Activated B cell treated with CpG ODN at 0.5 μM for 24 hours (primary cell): ENCODE results near the gene RASGRP2. TPM values are rescaled to one million over a fixed set of nuclear protein-coding genes. Genes with fewer than 3 reads are reported as not detected.

ENCODE experiments used
- ATAC-seq: fragments of 200-7000 bp; cut with Tn5 transposase; one replicate; pipeline ENCODE4 v1.10.0; 2021; ENCODE audit warnings: low read depth, mild to moderate bottlenecking, moderate library complexity
- CTCF ChIA-PET: fragments of 350-600 bp; sonication (Branson Sonifier 250); formaldehyde crosslinking; loops from one replicate; lab custom pipeline; 2021; ENCODE audit warnings: antibody characterized with exemption; lab: Charles Lee
- POLR2A ChIA-PET: fragments of 350-600 bp; sonication (Branson Sonifier 250); formaldehyde crosslinking; loops from one replicate; lab custom pipeline; 2021; ENCODE audit warnings: antibody characterized with exemption; lab: Charles Lee
- DNase-seq: peaks from one replicate; pipeline ENCODE4 v3.0.0; 2022
- H3K27ac Mint-ChIP-seq: one replicate; pipeline ENCODE4 v1.8.0; 2020; ENCODE audit warnings: mixed read lengths
- H3K27me3 Mint-ChIP-seq: one replicate; pipeline ENCODE4 v1.8.0; 2021; ENCODE audit warnings: mixed read lengths
- H3K36me3 Mint-ChIP-seq: one replicate; pipeline ENCODE4 v1.8.0; 2021; ENCODE audit warnings: low read depth, mixed read lengths
- H3K4me1 Mint-ChIP-seq: one replicate; pipeline ENCODE4 v1.8.0; 2021; ENCODE audit warnings: mixed read lengths
- H3K4me3 Mint-ChIP-seq: one replicate; pipeline ENCODE4 v1.8.0; 2020; ENCODE audit warnings: mild to moderate bottlenecking, mixed read lengths
- H3K9me3 Mint-ChIP-seq: one replicate; pipeline ENCODE4 v1.8.0; 2020; ENCODE audit warnings: mixed read lengths
- CTCF ChIP-seq: fragments of 200-600 bp; IDR thresholded peaks from one replicate; pipeline ENCODE4 v1.8.0; 2022; ENCODE audit warnings: antibody characterized with exemption, mild to moderate bottlenecking
- intact Hi-C: fragments of 100-400 bp; cut with micrococcal nuclease; formaldehyde crosslinking; loops from one replicate; pipeline ENCODE4 v1.15.1; 2024
- total RNA-seq: library from RNA; stranded (reverse); gene quantifications from 2 replicates; pipeline ENCODE4 v1.2.3, GENCODE V29; 2022

The RASGRP2 gene
- total RNA-seq, 1 donor from 2014 or later, result 177 TPM

GRCh38 chr11:64784813-64785581 is 41.1 kb upstream of the RASGRP2 start:
- no peaks in the 10 kb centered on the region for H3K27me3 Mint-ChIP-seq
- DNase-seq (no peak), ATAC-seq (no peak)
- no peak for TF ChIP-seq CTCF
- H3K36me3 Mint-ChIP-seq, result peaks cover 16% of the 10 kb centered on the region
- ChIA-PET CTCF (interaction anchor here (0.6 to 5.3 kb wide), 7 partner anchors 17 to 465 kb away, joined by 3 to 29 read pairs (median 4); partner anchors contain the start of genes CDC42BPG and MAP4K2), POLR2A (interaction anchor here (0.6 to 6.2 kb wide), 7 partner anchors 9 to 94 kb away, joined by 3 to 63 read pairs (median 5); partner anchors contain the start of gene RASGRP2)
- H3K9me3 Mint-ChIP-seq, result no peaks in the 10 kb centered on the region
- peaks cover 38% of the 10 kb centered on the region for H3K4me1 Mint-ChIP-seq
- intact Hi-C loops, result loop anchor here (5.0 kb wide), 1 partner anchor 227 kb away; the partner anchor contains the start of gene ARL2
- H3K27ac Mint-ChIP-seq, result no peak overlapping the region
- no peak overlapping the region for H3K4me3 Mint-ChIP-seq

- Mint-ChIP-seq H3K9me3 (no peaks in the 10 kb centered on the region), H3K27ac (peak within 1 kb of the TSS; percentile 99), H3K27me3 (no peaks in the 10 kb centered on the region), H3K4me1 (peaks cover 75% of the 10 kb centered on the region), H3K4me3 (peak within 1 kb of the TSS; percentile 90), H3K36me3 (peaks cover 41% of the 10 kb centered on the region)
- intact Hi-C loops, result loop anchor here (1.0 to 10.0 kb wide), 9 partner anchors 24 to 534 kb away; partner anchors contain the start of genes ATG2A, EHD1, FKBP2 and MEN1
- ChIA-PET CTCF (interaction anchor here (0.9 to 1.4 kb wide), 5 partner anchors 21 to 90 kb away, joined by 3 to 4 read pairs (median 3); partner anchors contain the start of gene CDC42BPG), POLR2A (interaction anchor here (0.5 to 6.5 kb wide), 60 partner anchors 8 to 1989 kb away, joined by 3 to 197 read pairs (median 5); partner anchors contain the start of genes ARL2, CAPN1, CCDC88B and CDC42BPG)
- ATAC-seq, result peak; percentile 81
- peak; percentile 91 for DNase-seq
- no peak for TF ChIP-seq CTCF
These were observed 34.7 kb upstream of the RASGRP2 start, which contains the start of gene SF1 for GRCh38 chr11:64778473-64779298. Gene SF1 (minus strand): TSS chr11:64778542. CDS start chr11:64778392, 150 bp downstream.

GRCh38 chr11:64778223-64778472 is 34.2 kb upstream of the RASGRP2 start:
- Mint-ChIP-seq H3K4me3 (peak overlapping the region; percentile 88), H3K4me1 (peaks cover 79% of the 10 kb centered on the region), H3K27ac (peak overlapping the region; percentile 99), H3K27me3 (no peaks in the 10 kb centered on the region), H3K36me3 (peaks cover 46% of the 10 kb centered on the region), H3K9me3 (no peaks in the 10 kb centered on the region)
- ATAC-seq (peak; percentile 1), DNase-seq (no peak)
- intact Hi-C loops, result loop anchor here (1.0 to 10.0 kb wide), 9 partner anchors 24 to 533 kb away; partner anchors contain the start of genes ATG2A, EHD1, FKBP2 and MEN1
- no peak for TF ChIP-seq CTCF
- CTCF ChIA-PET, result interaction anchor here (0.9 to 1.4 kb wide), 4 partner anchors 21 to 89 kb away, joined by 3 to 4 read pairs (median 4); partner anchors contain the start of gene CDC42BPG
- POLR2A ChIA-PET, result interaction anchor here (0.6 to 6.5 kb wide), 35 partner anchors 10 to 1988 kb away, joined by 3 to 197 read pairs (median 7); partner anchors contain the start of genes ARL2, CFL1, DPF2 and EHD1

GRCh38 chr11:64777449-64778222 is 33.7 kb upstream of the RASGRP2 start:
- Mint-ChIP-seq H3K4me3 (peak overlapping the region; percentile 90), H3K27ac (peak overlapping the region; percentile 87), H3K9me3 (no peaks in the 10 kb centered on the region), H3K4me1 (peaks cover 79% of the 10 kb centered on the region), H3K36me3 (peaks cover 51% of the 10 kb centered on the region), H3K27me3 (no peaks in the 10 kb centered on the region)
- ATAC-seq, result peak; percentile 2
- ChIA-PET POLR2A (interaction anchor here (0.6 to 6.5 kb wide), 14 partner anchors 11 to 557 kb away, joined by 3 to 197 read pairs (median 6); partner anchors contain the start of genes MAP4K2, PRDX5, RASGRP2 and TRMT112), CTCF (interaction anchor here (0.6 to 2.2 kb wide), 3 partner anchors 14 to 778 kb away, joined by 4 to 11 read pairs (median 7); no protein-coding TSS in a partner anchor)
- peak; percentile 79 for DNase-seq
- TF ChIP-seq CTCF, result no peak
- intact Hi-C loops, result loop anchor here (1.0 to 10.0 kb wide), 10 partner anchors 15 to 533 kb away; partner anchors contain the start of genes ATG2A, EHD1, FKBP2 and MEN1
